ENCODE results near the gene ATP5PF.
A peak's percentile ranks its signal among the peaks of the same experiment; 100 is the strongest.
"Not testable (repeated sequence)": the region's sequence is repeated elsewhere in the genome, so short reads cannot be mapped to it uniquely, and the experiment has no call there.

The ATP5PF gene

GRCh38 chr21:25734904-25735645 is at the start of gene ATP5PF, which contains the start of gene GABPA:
Gene ATP5PF, minus strand, starts transcription at chr21:25734904. Its CDS starts 5,110 bp downstream, at chr21:25729794.
Gene GABPA, plus strand, starts transcription at chr21:25734972. Its CDS starts 6,627 bp downstream, at chr21:25741599.
- peak; percentile 97 for DNase-seq

GRCh38 chr21:25778126-25778875 is 43.6 kb upstream of the ATP5PF start:
- not testable (repeated sequence) for DNase-seq

- no peak for DNase-seq
These were observed 41.7 kb upstream of the ATP5PF start for GRCh38 chr21:25776440-25776839.

- no peak for DNase-seq
These were observed 38.0 kb upstream of the ATP5PF start for GRCh38 chr21:25772686-25773085.

- DNase-seq, result no peak
These were observed 33.2 kb upstream of the ATP5PF start for GRCh38 chr21:25767921-25768320.

GRCh38 chr21:25764065-25764464 is 29.4 kb upstream of the ATP5PF start:
- DNase-seq, result no peak

- DNase-seq, result no peak
These were observed 26.0 kb upstream of the ATP5PF start for GRCh38 chr21:25760677-25761076.

- DNase-seq, result no peak
These were observed 25.4 kb upstream of the ATP5PF start for GRCh38 chr21:25760061-25760460.

GRCh38 chr21:25759573-25759972 is 24.9 kb upstream of the ATP5PF start:
- DNase-seq, result no peak

GRCh38 chr21:25757531-25757930 is 22.8 kb upstream of the ATP5PF start:
- no peak for DNase-seq

GRCh38 chr21:25756190-25756932 is 21.7 kb upstream of the ATP5PF start:
- DNase-seq, result no peak

- no peak for DNase-seq
These were observed 17.7 kb upstream of the ATP5PF start for GRCh38 chr21:25752416-25752815.

GRCh38 chr21:25750085-25750484 is 15.4 kb upstream of the ATP5PF start:
- no peak for DNase-seq

GRCh38 chr21:25744854-25745253 is 10.2 kb upstream of the ATP5PF start:
- no peak for DNase-seq

- no peak for DNase-seq
These were observed 8.2 kb upstream of the ATP5PF start for GRCh38 chr21:25742900-25743299.

- DNase-seq, result no peak
These were observed 2.7 kb upstream of the ATP5PF start for GRCh38 chr21:25737421-25737820.

GRCh38 chr21:25735646-25736597 is 1.2 kb upstream of the ATP5PF start:
- peak; percentile 30 for DNase-seq

- no peak for DNase-seq
These were observed 125 bp downstream of the ATP5PF start for GRCh38 chr21:25734654-25734903.

- DNase-seq, result no peak
These were observed 648 bp downstream of the ATP5PF start for GRCh38 chr21:25733859-25734653.

GRCh38 chr21:25732091-25732760 is 2.5 kb downstream of the ATP5PF start:
- no peak for DNase-seq

- DNase-seq, result no peak
These were observed 12.1 kb downstream of the ATP5PF start for GRCh38 chr21:25722631-25723030.

Data from DMS153 (cell line).